NCI-H2081 treated with DMSO at 0.1 percent for 48 hours (cell line): ENCODE results near the gene GAS6.
"Not testable (repeated sequence)": the region's sequence is repeated elsewhere in the genome, so short reads cannot be mapped to it uniquely, and the experiment has no call there.

Experiments used
- DNase-seq: peaks from one replicate; lab custom pipeline; 2025; lab: John Stamatoyannopoulos, UW

GAS6 gene

DNA sequence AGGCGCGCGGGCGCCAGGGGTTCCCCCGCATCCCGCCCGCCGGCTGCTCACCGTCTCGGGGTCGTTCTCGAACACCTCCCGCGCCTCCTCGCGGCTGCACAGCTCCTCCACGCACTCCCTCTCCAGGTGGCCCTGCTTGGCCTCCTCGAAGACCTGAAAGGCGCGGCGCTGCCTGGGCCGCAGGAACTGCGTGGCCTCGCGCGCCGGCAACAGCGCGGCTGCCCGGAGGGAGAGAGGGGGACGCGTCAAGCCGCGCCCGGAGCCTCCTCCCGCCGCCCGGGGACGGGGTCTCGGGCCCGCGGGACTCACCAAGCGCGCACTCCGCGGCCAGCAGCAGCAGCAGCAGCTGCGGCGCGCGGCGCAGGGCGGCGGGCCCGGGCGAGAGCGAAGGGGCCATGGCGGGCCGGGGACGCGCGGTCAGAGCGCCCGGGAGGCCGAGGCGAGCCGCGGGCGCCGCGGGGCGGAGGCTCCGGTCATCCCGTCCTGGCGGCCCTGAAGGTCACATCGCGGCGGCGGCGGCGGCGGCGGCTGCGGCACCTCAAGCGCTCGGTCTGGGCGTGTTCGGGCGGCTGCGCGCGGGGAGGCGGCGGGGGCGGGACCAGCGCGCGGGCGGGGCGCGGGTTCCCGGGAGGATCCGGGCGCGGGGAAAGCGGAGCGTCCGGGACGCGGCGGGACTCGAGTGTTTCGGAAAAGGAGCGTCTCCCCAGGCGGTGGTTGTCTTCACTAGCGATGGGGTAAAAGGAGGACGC, at the start of gene GAS6:
TSS of gene GAS6 (minus strand) at position 553 of the 749 bp plus-strand sequence. CDS start at position 397, 156 bp downstream.
- DNase-seq, result no peak

DNA sequence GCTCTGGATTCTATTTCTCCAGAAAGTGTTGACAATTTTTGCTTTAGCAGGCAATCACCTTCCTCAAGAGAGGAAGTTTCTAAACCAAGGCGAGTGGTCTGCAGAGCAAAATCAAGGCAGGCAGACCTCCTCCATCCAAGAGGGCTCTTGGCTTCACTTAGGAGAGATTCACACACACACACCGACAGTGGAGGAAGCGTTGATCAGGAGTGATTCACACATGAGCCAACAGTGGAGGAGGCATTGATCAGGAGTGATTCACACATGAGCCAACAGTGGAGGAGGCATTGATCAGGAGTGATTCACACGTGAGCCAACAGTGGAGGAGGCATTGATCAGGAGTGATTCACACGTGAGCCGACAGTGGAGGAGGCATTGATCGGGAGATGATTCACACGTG, 49.5 kb upstream of the GAS6 start:
- DNase-seq, result not testable (repeated sequence)

- DNase-seq, result no peak
These were observed 48.7 kb upstream of the GAS6 start for GRCh38 chr13:113912596-113912995.

GRCh38 chr13:113907635-113908617, 44.0 kb upstream of the GAS6 start:
- no peak for DNase-seq

GRCh38 chr13:113906571-113906970, 42.7 kb upstream of the GAS6 start:
- peak; percentile 12 for DNase-seq

DNA sequence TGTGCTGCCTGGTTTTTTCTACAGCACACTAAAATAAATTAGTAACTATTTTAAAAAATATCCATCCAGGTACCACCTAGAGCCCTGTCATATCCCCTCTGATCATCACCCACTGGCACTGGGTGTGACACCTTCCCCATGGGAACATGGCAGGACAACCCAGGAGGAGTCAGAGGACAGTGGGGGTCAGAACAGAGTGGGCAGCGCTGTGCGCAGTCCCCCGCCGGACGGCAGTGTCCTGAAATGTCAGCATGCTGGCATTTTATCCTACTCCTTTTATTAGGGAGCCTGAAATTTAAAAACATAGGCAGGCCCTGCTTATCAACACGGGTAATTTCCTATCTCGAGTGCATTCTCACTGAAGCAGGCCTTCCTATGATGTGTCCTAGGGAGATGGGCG, 42.1 kb upstream of the GAS6 start:
- no peak for DNase-seq

DNA sequence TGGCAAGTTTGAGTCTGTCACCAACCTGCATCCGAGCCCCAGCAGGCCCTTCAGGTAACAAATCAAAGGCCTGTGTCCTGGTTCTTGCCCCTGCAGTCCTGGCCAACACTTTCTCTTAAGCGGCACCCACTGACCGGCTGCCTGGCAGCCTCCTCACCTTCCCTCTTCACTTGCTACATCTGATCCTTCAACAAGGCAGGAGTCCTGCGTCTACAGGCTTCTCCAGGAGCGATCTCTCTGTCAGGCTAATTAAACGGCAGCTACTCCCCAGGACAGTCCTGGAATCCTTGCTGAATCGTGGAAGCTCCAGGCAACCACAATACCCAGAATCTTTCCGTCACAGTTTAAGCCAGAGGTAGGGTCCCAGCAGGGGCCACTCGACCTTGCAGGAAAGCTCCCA, 41.1 kb upstream of the GAS6 start:
- DNase-seq, result no peak

- DNase-seq, result no peak
These were observed 40.5 kb upstream of the GAS6 start for GRCh38 chr13:113904411-113904810.

GRCh38 chr13:113903912-113904311, 40.0 kb upstream of the GAS6 start:
- no peak for DNase-seq

DNA sequence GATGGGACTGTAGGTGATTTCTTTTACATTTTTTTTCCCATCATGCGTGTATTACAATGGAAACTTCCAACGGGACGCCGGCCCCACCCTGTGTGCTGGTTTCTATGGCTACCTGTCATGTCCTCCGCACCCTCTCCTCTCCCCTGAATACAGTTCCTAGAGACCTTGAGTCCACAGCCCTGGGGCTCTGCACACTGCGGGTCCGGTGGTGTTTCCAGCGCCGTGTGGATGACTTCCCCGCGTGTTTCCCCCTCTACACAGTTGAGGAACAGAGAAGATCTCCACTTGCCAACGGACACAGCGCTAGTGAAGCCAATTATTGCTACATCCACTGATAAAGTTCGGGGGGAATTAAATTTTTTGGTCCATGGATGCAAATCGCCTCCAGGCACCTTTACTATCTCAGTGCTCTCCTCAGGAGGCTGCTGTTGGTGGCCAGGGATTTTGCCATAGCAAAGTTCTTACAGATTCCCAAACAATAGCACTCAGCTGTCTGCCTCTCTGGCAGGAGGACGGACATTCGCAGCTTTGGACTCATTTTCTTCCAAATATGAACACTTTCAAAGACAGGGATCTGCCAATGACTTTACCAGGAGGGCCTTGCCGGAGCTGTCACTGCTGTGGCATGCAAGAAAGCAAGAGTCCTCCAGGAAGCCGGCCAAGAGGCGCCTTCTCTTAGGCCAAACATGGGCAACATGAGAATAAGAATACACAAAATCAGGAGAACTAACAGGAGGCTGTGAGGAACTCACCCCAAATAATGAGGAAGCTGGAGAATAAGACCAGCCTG, 39.3 kb upstream of the GAS6 start:
- DNase-seq, result no peak

DNA sequence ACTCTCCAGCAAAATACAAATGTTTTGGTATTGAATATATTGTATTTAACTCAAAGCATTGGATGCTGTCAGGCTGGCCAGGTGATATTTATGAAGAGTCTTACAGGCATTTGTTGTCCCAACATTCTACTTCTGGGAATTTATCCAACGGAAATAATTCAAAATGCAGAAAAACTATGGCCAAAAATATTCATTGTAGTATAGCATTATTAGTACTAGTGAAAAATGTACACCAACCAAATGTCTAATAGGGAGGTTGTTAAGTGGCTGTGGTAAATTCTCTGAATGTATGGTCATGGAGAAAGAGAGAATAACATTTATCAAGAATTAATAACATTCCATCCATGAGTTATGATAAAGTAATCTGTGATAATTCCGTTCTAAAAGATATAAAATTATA, 38.6 kb upstream of the GAS6 start:
- no peak for DNase-seq

DNA sequence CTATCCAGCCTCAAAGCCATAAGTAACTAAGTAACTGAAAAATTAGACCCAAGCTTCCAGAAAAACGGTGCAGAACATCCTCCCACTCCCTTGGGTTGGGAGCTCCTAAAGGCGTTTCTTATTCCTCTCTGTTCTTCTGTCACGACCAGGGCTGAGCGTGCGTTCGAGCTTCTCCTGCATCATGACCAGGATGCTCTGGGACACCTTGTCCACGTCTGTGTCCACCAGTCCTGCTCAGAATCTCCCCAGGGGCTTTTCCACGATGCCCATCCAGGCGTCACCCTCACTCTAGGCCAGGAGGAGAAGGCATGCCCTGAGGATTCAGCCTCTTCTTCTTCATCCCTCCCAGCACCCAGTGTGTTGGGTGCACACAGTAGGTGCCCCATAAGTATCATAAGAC, 37.8 kb upstream of the GAS6 start:
- no peak for DNase-seq

DNA sequence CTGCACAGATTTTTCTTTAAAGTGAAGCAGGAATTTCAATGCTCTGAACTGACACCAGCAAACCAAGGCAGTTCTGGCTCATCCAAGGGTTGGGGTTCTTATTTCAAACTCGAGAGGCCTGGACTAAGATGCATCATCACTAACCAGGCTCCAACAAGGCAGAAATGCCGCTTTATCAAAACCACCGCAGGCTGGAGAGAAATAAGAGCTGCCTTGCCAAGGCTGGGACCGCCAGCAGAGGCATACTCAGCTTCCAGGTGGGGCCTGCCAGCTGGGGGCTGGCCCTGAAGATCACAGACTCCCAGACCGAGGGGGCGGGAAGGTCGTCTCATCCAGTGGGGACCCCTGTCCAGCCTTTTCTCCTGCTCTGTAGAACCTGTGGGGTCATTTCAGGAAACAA, 37.4 kb upstream of the GAS6 start:
- DNase-seq, result no peak

GRCh38 chr13:113900646-113901045, 36.8 kb upstream of the GAS6 start:
- no peak for DNase-seq

DNA sequence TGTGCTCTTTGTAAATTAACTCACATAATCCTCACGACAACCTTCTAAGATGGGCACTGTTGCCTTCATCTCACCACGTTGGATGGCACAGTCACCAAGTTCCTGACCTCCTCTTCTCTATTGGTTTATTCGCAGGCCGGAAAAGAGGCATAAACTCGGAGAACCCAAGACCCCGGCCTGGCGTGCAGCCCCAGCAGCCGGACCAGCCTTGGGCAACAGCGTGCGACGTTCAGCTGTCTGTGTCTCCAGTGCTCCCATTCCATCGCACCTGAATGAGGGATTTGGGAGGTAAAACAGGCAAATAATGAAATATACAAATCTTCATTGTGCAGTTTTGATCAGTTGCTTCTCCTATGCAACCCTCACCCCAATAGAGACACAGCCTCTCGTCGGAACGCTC, 34.5 kb upstream of the GAS6 start:
- DNase-seq, result no peak

GRCh38 chr13:113897966-113898365, 34.1 kb upstream of the GAS6 start:
- no peak for DNase-seq

DNA sequence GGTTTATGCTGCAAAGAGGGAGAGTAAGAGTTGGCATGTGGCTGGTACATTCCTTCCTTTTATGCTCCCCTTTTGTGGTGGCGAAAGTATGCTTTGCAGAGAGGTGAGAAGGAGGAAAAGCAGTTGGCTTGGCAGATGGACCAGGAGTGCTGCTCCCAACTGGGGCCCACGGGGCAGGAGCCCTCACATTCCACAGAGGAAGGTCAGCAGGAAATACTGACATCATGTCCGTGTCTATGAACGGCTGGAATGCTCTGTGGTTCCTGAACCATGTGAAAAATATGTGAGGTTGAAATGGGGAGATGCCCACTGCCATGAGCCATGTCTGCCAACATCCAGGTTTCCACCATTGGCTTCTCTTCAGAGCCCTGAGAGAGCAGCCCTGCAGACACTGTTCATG, 33.3 kb upstream of the GAS6 start:
- DNase-seq, result no peak

DNA sequence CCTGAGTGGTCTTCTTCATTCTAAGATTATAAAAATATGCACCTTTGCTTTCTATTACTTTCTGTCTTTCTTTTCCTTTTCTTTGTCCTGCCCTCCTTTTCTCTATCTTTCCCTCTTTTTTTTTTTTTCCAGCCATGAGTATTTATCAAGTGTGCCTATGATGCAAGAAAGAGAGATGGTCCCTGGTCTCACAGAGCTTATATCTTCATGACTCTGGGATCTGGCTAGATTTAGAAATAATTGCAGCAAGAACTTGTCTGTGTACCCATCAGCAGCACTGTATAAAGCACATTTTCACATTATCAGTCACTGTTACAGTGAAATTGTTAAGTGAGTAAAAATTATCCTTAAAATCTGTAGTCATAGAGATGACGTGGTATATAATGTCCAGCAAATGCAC, 31.6 kb upstream of the GAS6 start:
- no peak for DNase-seq

- DNase-seq, result no peak
These were observed 27.1 kb upstream of the GAS6 start for GRCh38 chr13:113890774-113891480.

GRCh38 chr13:113889467-113889866, 25.6 kb upstream of the GAS6 start:
- DNase-seq, result no peak

- no peak for DNase-seq
These were observed 24.9 kb upstream of the GAS6 start for GRCh38 chr13:113888701-113889330.
